GM23338 (cell line): Measurements from ENCODE around the gene UBE2H. TPM values are rescaled to one million over a fixed set of nuclear protein-coding genes. Genes with fewer than 3 reads are reported as not detected.

ENCODE experiments used
- ATAC-seq: fragments of 200-7000 bp; cut with Tn5 transposase; 3 replicates; pipeline ENCODE4 v1.9.1; 2020
- DNase-seq: peaks from one replicate; pipeline ENCODE4 v3.0.0-alpha.2; 2015; ENCODE audit warnings: low spot score
- H2AFZ ChIP-seq: fragments of 200-600 bp; sonication (generic); 2 replicates; pipeline ENCODE4 v1.8.0; 2016; ENCODE audit warnings: antibody characterized with exemption, mild to moderate bottlenecking, moderate library complexity
- H3F3A ChIP-seq: fragments of 200-600 bp; sonication (generic); replicated peaks from 2 replicates; pipeline ENCODE4 v1.8.0; 2017; ENCODE audit warnings: antibody characterized with exemption, mixed run types, low read depth
- H3K27ac ChIP-seq: fragments of 200-600 bp; sonication (generic); 2 replicates; pipeline ENCODE4 v1.6.1; 2016; ENCODE audit warnings: low read depth
- H3K27me3 ChIP-seq: fragments of 200-600 bp; sonication (generic); 2 replicates; pipeline ENCODE4 v1.8.0; 2016; ENCODE audit warnings: mild to moderate bottlenecking, mixed run types, moderate library complexity; ENCODE audit not compliant: insufficient read depth
- H3K36me3 ChIP-seq: fragments of 200-600 bp; sonication (generic); 2 replicates; pipeline ENCODE4 v1.8.0; 2016; ENCODE audit warnings: mild to moderate bottlenecking; ENCODE audit not compliant: insufficient read depth
- H3K4me1 ChIP-seq: fragments of 200-600 bp; sonication (generic); 2 replicates; pipeline ENCODE4 v1.8.0; 2016; ENCODE audit warnings: mild to moderate bottlenecking, moderate library complexity; ENCODE audit not compliant: insufficient read depth
- H3K4me2 ChIP-seq: fragments of 200-600 bp; sonication (generic); 2 replicates; pipeline ENCODE4 v1.7.1; 2017; ENCODE audit warnings: mixed run types
- H3K4me3 ChIP-seq: fragments of 200-600 bp; sonication (generic); 2 replicates; pipeline ENCODE4 v1.6.1; 2016; ENCODE audit warnings: mixed run types
- H3K79me2 ChIP-seq: fragments of 200-600 bp; sonication (generic); replicated peaks from 2 replicates; pipeline ENCODE4 v1.8.0; 2017; ENCODE audit warnings: mild to moderate bottlenecking; ENCODE audit not compliant: insufficient read depth
- H3K9me2 ChIP-seq: fragments of 200-600 bp; sonication (generic); 2 replicates; pipeline ENCODE4 v1.8.0; 2017; ENCODE audit not compliant: insufficient read depth
- H4K20me1 ChIP-seq: fragments of 200-600 bp; sonication (generic); replicated peaks from 2 replicates; pipeline ENCODE4 v1.8.0; 2017; ENCODE audit warnings: mild to moderate bottlenecking; ENCODE audit not compliant: insufficient read depth
- H3K27ac Mint-ChIP-seq: 2 replicates; pipeline ENCODE4 v1.8.0; 2020; ENCODE audit warnings: inconsistent platforms, mild to moderate bottlenecking, moderate library complexity, mixed read lengths
- H3K27me3 Mint-ChIP-seq: 3 replicates; pipeline ENCODE4 v1.8.0; 2022; ENCODE audit warnings: low read depth, mild to moderate bottlenecking, moderate library complexity, mixed read lengths, inconsistent platforms; ENCODE audit not compliant: insufficient read depth, poor library complexity
- H3K36me3 Mint-ChIP-seq: 3 replicates; pipeline ENCODE4 v1.8.0; 2021; ENCODE audit warnings: low read depth, mild to moderate bottlenecking, inconsistent platforms, moderate library complexity, mixed read lengths
- H3K4me1 Mint-ChIP-seq: 3 replicates; pipeline ENCODE4 v1.8.0; 2020; ENCODE audit warnings: mild to moderate bottlenecking, inconsistent platforms, mixed read lengths
- H3K4me3 Mint-ChIP-seq: 3 replicates; pipeline ENCODE4 v1.8.0; 2021; ENCODE audit warnings: moderate library complexity, mild to moderate bottlenecking, inconsistent platforms, mixed read lengths
- H3K9me3 Mint-ChIP-seq: 3 replicates; pipeline ENCODE4 v1.8.0; 2020; ENCODE audit warnings: moderate library complexity, mild to moderate bottlenecking, inconsistent platforms, mixed read lengths
- CREB1 ChIP-seq: fragments of 250-450 bp; sonication (Bioruptor Pico); IDR thresholded peaks from 2 replicates; pipeline ENCODE4 v1.5.0; 2020; ENCODE audit warnings: low read depth, mild to moderate bottlenecking, moderate library complexity
- CTCF ChIP-seq, 2 experiments: fragments of 200-600 bp in 1 of 2; sonication (generic) in 1 of 2; conservative IDR thresholded peaks; 2 replicates each; pipeline versions ENCODE4 v1.5.1 to v1.6.1; 2016 to 2017; ENCODE audit warnings: antibody characterized with exemption in 2 of 2, low read depth in 2 of 2, mild to moderate bottlenecking in 2 of 2, moderate library complexity in 1 of 2
- ETS1 ChIP-seq: IDR thresholded peaks from 2 replicates; pipeline ENCODE4 v1.6.1; 2016; ENCODE audit warnings: antibody characterized with exemption
- EZH2 ChIP-seq: fragments of 200-600 bp; sonication (generic); IDR thresholded peaks from one replicate; pipeline ENCODE4 v1.8.0; 2017; ENCODE audit warnings: antibody characterized with exemption, mild to moderate bottlenecking, low read depth; ENCODE audit not compliant: unreplicated experiment
- REST ChIP-seq: IDR thresholded peaks from one replicate; pipeline ENCODE4 v1.6.1; 2018; ENCODE audit warnings: antibody characterized with exemption; ENCODE audit not compliant: unreplicated experiment
- STAT1 ChIP-seq: IDR thresholded peaks from one replicate; pipeline ENCODE4 v1.6.1; 2016; ENCODE audit warnings: antibody characterized with exemption; ENCODE audit not compliant: unreplicated experiment
- ZNF114 ChIP-seq: fragments of 250-450 bp; sonication (Bioruptor Pico); IDR thresholded peaks from 2 replicates; pipeline ENCODE4 v1.5.0; 2020; ENCODE audit warnings: mild to moderate bottlenecking, moderate library complexity
- ZNF331 ChIP-seq: fragments of 250-450 bp; sonication (Bioruptor Pico); IDR thresholded peaks from 2 replicates; pipeline ENCODE4 v1.5.0; 2020; ENCODE audit warnings: low read depth, mild to moderate bottlenecking, moderate library complexity
- polyA plus RNA-seq: library from polyadenylated mRNA; unstranded; fragments of >200 nt; fragmentation: Nextera tagmentation; extraction: Ambion mirVana; gene quantifications from 2 replicates; pipeline ENCODE4 v1.2.1, GENCODE V29; 2016
- total RNA-seq: library from RNA; depleted of rRNA; stranded (reverse); fragments of >200 nt; shearing (Covaris generic); gene quantifications from 2 replicates; pipeline ENCODE4 v1.2.3, GENCODE V29; 2014

The UBE2H gene
- total and polyA plus RNA-seq, 2 experiments from 2014 or later = 40.8 to 86.5 TPM

GRCh38 chr7:129872054-129872453, 80.7 kb downstream of the UBE2H start (continued):
- TF ChIP-seq REST (no peak), CREB1 (CRISPR knock-in tag) (no peak), STAT1 (no peak)

GRCh38 chr7:129870668-129871067, 82.1 kb downstream of the UBE2H start:
- Mint-ChIP-seq H3K4me1 (peaks cover 22% of the 10 kb centered on the region), H3K27ac (no peak overlapping the region), H3K36me3 (peaks cover 22% of the 10 kb centered on the region), H3K9me3 (no peaks in the 10 kb centered on the region; the same call in 2 of the 3 replicates), H3K27me3 (peaks cover 4% of the 10 kb centered on the region), H3K4me3 (no peak overlapping the region)
- 0 out of 2 replicates have a peak overlapping the region, but pooled peaks have one; percentile 34 for H3K27ac ChIP-seq
- H3K9me2 ChIP-seq = no peaks in the 10 kb centered on the region
- H3F3A ChIP-seq = no peaks in the 10 kb centered on the region
- H4K20me1 ChIP-seq = peaks cover 8% of the 10 kb centered on the region; the same call in 1 of the 2 replicates
- no peak overlapping the region for H2AFZ ChIP-seq
- no peak overlapping the region for H3K4me3 ChIP-seq
- ATAC-seq = no peak
- 0 out of 2 replicates have a peak, but pooled peaks cover 3% of the 10 kb centered on the region for H3K36me3 ChIP-seq
- H3K27me3 ChIP-seq = no peaks in the 10 kb centered on the region
- peaks cover 6% of the 10 kb centered on the region; the same call in 1 of the 2 replicates for H3K4me1 ChIP-seq
- no peak for DNase-seq
- H3K4me2 ChIP-seq = no peak overlapping the region
- TF ChIP-seq CTCF (conservative IDR thresholded peaks at IDR 0.05; ENCODE audit: low read depth in 2 of 2) (no peak), ETS1 (no peak), EZH2 (no peak), ZNF331 (no peak), ZNF114 (no peak), REST (no peak)
- H3K79me2 ChIP-seq = peaks cover 55% of the 10 kb centered on the region
